PC-3 (cell line): Measurements from ENCODE around the gene NAA38.

Source experiments
- CTCF ChIP-seq: fragments of 300-600 bp; sonication (generic); conservative IDR thresholded peaks from 2 replicates; pipeline ENCODE4 v1.5.1; 2017; ENCODE audit warnings: antibody characterized with exemption, low read depth, mild to moderate bottlenecking, low read length
- EZH2 ChIP-seq: fragments of 300-600 bp; sonication (generic); IDR thresholded peaks from one replicate; pipeline ENCODE4 v1.6.1; 2017; ENCODE audit warnings: antibody characterized with exemption, mild to moderate bottlenecking, low read length; ENCODE audit not compliant: unreplicated experiment

- TF ChIP-seq CTCF (no peak), EZH2 (no peak)
Observed at GRCh38 chr17:7875804-7876370, 18.5 kb upstream of the NAA38 start.
